SK-N-SH (cell line): ENCODE results near the gene TUBGCP5. TPM values are rescaled to one million over a fixed set of nuclear protein-coding genes. Genes with fewer than 3 reads are reported as not detected.
A peak's percentile ranks its signal among the peaks of the same experiment; 100 is the strongest.

ENCODE experiments used
- ELF1 ChIP-seq: IDR thresholded peaks from 2 replicates; pipeline ENCODE4 v1.4.0; 2012
- EZH2phosphoT487 ChIP-seq: fragments of 200-600 bp; sonication (generic); IDR thresholded peaks from 2 replicates; pipeline ENCODE4 v1.6.1; 2017; ENCODE audit warnings: low read depth, mixed run types, mild to moderate bottlenecking, antibody characterized with exemption, moderate library complexity, borderline replicate concordance
- FOSL2 ChIP-seq: IDR thresholded peaks from 2 replicates; pipeline ENCODE4 v1.4.0; 2012; ENCODE audit warnings: low read depth, mild to moderate bottlenecking, moderate library complexity, borderline replicate concordance
- FOXJ3 ChIP-seq: sonication (generic); formaldehyde crosslinking; IDR thresholded peaks from 2 replicates; pipeline ENCODE4 v1.5.1; 2020; ENCODE audit warnings: mild to moderate bottlenecking, missing genetic modification reagents
- FOXM1 ChIP-seq: IDR thresholded peaks from 2 replicates; pipeline ENCODE4 v1.4.0; 2012; ENCODE audit warnings: low read depth, mild to moderate bottlenecking
- GABPA ChIP-seq: IDR thresholded peaks from 2 replicates; pipeline ENCODE4 v1.4.0; 2012; ENCODE audit warnings: low read depth, mild to moderate bottlenecking
- IRF3 ChIP-seq: fragments of 150-350 bp; IDR thresholded peaks from 2 replicates; pipeline ENCODE4 v1.6.1; 2016; ENCODE audit warnings: mild to moderate bottlenecking, low read depth, low read length
- MEF2A ChIP-seq: IDR thresholded peaks from 2 replicates; pipeline ENCODE4 v1.4.0; 2012; ENCODE audit warnings: low read depth, borderline replicate concordance
- PBX3 ChIP-seq: IDR thresholded peaks from 2 replicates; pipeline ENCODE4; 2012
- RAD21 ChIP-seq: IDR thresholded peaks from 2 replicates; pipeline ENCODE4 v1.6.1; 2012; ENCODE audit warnings: mild to moderate bottlenecking, low read length
- RCOR1 ChIP-seq: fragments of 150-350 bp; IDR thresholded peaks from 2 replicates; pipeline ENCODE4 v1.6.1; 2017; ENCODE audit warnings: antibody characterized with exemption, low read length
- REST ChIP-seq: IDR thresholded peaks from 2 replicates; pipeline ENCODE4 v1.6.1; 2012; ENCODE audit warnings: mild to moderate bottlenecking, low read depth, low read length, moderate library complexity
- TAF1 ChIP-seq: IDR thresholded peaks from 2 replicates; pipeline ENCODE4 v1.6.1; 2012; ENCODE audit warnings: low read depth, mild to moderate bottlenecking, low read length, moderate library complexity, borderline replicate concordance
- TCF12 ChIP-seq: IDR thresholded peaks from 2 replicates; pipeline ENCODE4 v1.4.0; 2012
- TEAD4 ChIP-seq: IDR thresholded peaks from 2 replicates; pipeline ENCODE4 v1.4.0; 2012; ENCODE audit warnings: mild to moderate bottlenecking, borderline replicate concordance; ENCODE audit not compliant: insufficient read depth
- USF1 ChIP-seq: IDR thresholded peaks from 2 replicates; pipeline ENCODE4 v1.4.0; 2012; ENCODE audit warnings: low read depth, borderline replicate concordance
- ZBTB33 ChIP-seq: IDR thresholded peaks from 2 replicates; pipeline ENCODE4 v1.4.0; 2012; ENCODE audit warnings: low read depth, borderline replicate concordance
- polyA plus RNA-seq, 3 experiments: library from polyadenylated mRNA; depleted of rRNA; stranded (reverse); fragments of >200 nt; gene quantifications; 2 replicates each; pipeline ENCODE4 v1.2.3, GENCODE V29; 2012

TUBGCP5 gene
- polyA plus RNA-seq, 1 of the 3 experiments (the other 2 are of a cell fraction): 8.7 TPM

GRCh38 chr15:22961762-22962161, 77.6 kb downstream of the TUBGCP5 start (continued):
- TF ChIP-seq REST (no peak), IRF3 (no peak), RAD21 (no peak), TEAD4 (no peak), TAF1 (no peak), TCF12 (peak; percentile 36; the same call in 1 of the 2 replicates), RCOR1 (no peak), GABPA (no peak), MEF2A (0 out of 2 replicates have a peak, but pooled peaks have one; percentile 38), USF1 (no peak), FOSL2 (no peak), FOXJ3 (no peak), ELF1 (no peak), PBX3 (no peak), EZH2phosphoT487 (no peak), ZBTB33 (no peak), FOXM1 (no peak)
- TF ChIP-seq, all 33 proteins: peak for 3
